ENCODE measurements around the gene MAP3K4. TPM values are rescaled to one million over a fixed set of nuclear protein-coding genes. Genes with fewer than 3 reads are reported as not detected.

Gene MAP3K4
- total RNA-seq, 1 donor from 2014 or later = 51.6 TPM

DNA sequence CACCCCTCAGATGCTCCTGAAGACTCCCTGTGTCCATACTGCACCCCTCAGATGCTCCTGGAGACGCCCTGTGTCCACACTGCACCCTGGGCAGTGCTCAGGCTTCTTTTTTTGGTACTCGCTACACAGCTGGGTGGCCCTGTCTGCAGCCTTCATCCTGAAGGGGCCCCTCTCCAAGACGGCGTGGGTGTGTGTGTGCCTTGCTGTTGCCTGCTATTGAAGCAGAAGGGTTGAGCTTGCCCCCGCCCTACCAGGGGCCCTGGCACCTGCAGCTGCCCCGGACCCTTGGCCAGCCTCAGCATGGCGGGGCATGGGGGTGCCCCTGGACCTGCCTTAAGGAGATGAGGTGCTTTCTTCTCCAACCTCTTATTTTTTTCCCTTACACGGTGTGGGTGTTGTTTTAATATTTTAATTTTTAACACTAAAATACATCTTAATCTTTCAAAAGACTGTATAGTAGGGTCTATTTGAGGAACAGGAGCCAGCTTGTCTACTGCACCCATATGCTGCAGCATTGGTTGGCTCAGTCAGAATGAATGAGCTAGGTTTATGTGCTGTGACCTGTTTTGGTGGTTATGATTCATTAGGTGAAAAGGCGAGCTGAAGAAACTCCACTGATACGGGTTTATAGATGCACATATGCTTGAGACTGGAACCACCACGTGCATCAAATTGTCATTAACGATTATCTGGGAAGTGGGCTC lies 146.4 kb downstream of the MAP3K4 start:
- DNase-seq (ENCODE audit: extremely low spot score, unreplicated experiment) = no peak
- Mint-ChIP-seq H3K4me3 (no peak overlapping the region), H3K27me3 (no peaks in the 10 kb centered on the region), H3K4me1 (ENCODE audit: unreplicated experiment) (peaks cover 6% of the 10 kb centered on the region), H3K36me3 (peaks cover 35% of the 10 kb centered on the region), H3K27ac (no peak overlapping the region), H3K9me3 (no peaks in the 10 kb centered on the region)
- TF ChIP-seq, protein P1, sequence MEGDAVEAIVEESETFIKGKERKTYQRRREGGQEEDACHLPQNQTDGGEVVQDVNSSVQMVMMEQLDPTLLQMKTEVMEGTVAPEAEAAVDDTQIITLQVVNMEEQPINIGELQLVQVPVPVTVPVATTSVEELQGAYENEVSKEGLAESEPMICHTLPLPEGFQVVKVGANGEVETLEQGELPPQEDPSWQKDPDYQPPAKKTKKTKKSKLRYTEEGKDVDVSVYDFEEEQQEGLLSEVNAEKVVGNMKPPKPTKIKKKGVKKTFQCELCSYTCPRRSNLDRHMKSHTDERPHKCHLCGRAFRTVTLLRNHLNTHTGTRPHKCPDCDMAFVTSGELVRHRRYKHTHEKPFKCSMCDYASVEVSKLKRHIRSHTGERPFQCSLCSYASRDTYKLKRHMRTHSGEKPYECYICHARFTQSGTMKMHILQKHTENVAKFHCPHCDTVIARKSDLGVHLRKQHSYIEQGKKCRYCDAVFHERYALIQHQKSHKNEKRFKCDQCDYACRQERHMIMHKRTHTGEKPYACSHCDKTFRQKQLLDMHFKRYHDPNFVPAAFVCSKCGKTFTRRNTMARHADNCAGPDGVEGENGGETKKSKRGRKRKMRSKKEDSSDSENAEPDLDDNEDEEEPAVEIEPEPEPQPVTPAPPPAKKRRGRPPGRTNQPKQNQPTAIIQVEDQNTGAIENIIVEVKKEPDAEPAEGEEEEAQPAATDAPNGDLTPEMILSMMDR (conservative IDR thresholded peaks at IDR 0.05) = no peak

DNA sequence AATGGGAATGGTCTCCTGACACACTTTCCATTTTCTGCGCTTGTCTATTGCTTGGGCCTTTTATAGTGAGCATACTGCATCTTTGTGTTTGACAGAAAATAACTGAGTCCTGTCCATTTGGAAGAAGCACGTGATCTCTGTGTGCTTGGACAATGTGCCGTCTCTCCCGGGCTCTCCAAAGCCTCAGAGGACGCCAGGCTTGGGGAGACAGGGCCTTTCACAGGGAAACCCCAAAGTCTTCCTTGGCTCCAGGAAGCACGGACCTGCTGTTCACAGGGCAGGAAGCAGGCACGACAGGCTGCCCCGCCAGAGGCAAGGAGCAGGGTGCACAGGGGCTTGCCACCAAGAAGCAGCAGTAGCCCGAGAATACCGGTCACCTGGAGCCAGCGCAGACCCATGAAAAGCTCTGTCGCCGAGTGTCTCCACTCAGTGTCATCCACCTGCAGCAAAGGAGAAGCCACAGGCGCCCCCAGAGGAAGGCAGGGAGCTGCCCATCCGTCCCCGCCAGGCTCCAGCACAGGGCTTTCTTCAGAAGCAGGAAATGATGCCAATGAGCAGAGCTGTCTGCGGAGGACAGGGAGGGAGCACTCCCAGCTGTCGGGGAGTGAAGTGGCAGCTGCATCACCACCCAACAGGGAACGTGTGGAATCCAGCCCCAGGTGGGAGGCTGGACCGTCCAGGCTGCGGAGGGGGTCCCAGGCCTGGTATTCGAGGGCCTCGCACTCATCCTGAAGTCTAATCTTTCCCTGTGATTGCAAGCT lies 147.2 kb downstream of the MAP3K4 start:
- H3K4me1 Mint-ChIP-seq (ENCODE audit: unreplicated experiment) = peaks cover 6% of the 10 kb centered on the region
- TF ChIP-seq, protein P1 (conservative IDR thresholded peaks at IDR 0.05) = no peak
- no peaks in the 10 kb centered on the region for H3K27me3 Mint-ChIP-seq
- no peaks in the 10 kb centered on the region for H3K9me3 Mint-ChIP-seq
- H3K4me3 Mint-ChIP-seq = no peak overlapping the region
- H3K36me3 Mint-ChIP-seq = peaks cover 35% of the 10 kb centered on the region
- DNase-seq (ENCODE audit: extremely low spot score, unreplicated experiment) = no peak
- H3K27ac Mint-ChIP-seq = no peak overlapping the region

DNA sequence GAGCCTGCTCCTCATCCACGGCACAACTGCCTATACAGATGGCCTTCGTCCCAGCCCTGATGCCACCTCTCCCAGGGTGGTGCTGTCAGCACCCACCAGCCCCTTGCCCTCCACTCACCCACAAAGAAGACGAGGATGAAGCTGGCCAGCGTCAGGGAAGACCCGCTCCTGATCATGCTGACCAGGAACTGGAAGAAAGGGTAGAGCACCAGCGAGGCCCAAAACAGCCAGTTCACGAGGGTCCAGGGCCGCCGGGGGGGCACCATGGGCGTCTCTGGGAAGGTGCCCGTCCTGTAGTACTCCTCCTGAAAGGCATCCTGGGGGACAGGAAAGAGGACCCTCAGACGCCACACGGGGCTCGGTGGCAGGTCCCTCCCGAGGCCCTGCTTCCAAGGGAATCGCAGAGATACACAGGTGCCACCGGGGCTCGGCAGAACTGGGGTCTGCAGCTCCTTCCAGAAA lies 147.8 kb downstream of the MAP3K4 start:
- Mint-ChIP-seq H3K36me3 (peaks cover 30% of the 10 kb centered on the region), H3K27ac (no peak overlapping the region), H3K4me3 (no peak overlapping the region), H3K27me3 (no peaks in the 10 kb centered on the region), H3K4me1 (ENCODE audit: unreplicated experiment) (peaks cover 6% of the 10 kb centered on the region), H3K9me3 (no peaks in the 10 kb centered on the region)
- DNase-seq (ENCODE audit: extremely low spot score, unreplicated experiment) = no peak
- TF ChIP-seq, protein P1 (conservative IDR thresholded peaks at IDR 0.05) = no peak

DNA sequence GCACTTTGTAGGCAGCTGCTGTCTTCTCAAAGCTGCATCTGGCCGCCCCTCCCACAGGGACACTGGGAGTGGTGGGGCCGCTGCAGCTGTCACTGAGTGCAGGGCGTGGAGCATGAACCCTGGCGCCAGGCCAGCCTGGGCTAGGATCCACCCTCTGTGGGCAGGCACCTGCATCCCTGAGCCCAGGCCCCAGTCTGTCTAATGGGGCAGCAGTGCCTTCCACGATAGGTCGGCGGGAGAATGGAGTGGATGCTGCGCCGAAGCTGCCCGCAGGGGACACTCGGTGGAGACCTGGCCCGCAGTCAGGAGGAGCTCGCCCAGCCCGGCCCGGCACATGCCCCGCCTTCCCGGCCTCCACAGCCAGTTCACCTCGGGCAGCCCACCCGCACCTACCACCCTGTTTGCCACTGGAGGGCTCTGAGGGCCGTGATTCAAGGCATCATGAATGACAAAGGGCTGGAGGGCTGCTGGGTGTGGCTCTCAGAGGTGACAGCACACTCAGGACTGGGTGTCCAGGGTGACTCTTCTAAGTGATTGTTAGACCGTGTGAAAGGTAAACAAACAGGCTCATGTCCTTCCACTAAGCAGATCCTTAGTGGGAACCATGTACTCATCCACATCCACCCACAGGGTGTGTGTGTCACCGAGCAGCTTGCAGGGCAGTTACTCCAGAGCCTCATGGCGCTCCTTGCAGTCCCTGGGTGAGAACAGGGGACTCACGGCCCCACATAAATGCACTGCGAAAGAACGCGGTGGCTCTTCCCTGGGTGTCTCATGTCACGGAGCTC lies 148.4 kb downstream of the MAP3K4 start:
- Mint-ChIP-seq H3K9me3 (no peaks in the 10 kb centered on the region), H3K4me3 (no peak overlapping the region), H3K4me1 (ENCODE audit: unreplicated experiment) (peaks cover 4% of the 10 kb centered on the region), H3K27me3 (no peaks in the 10 kb centered on the region), H3K27ac (no peak overlapping the region), H3K36me3 (peaks cover 27% of the 10 kb centered on the region)
- TF ChIP-seq, protein P1 (conservative IDR thresholded peaks at IDR 0.05) = no peak
- no peak for DNase-seq (ENCODE audit: extremely low spot score, unreplicated experiment)

DNA sequence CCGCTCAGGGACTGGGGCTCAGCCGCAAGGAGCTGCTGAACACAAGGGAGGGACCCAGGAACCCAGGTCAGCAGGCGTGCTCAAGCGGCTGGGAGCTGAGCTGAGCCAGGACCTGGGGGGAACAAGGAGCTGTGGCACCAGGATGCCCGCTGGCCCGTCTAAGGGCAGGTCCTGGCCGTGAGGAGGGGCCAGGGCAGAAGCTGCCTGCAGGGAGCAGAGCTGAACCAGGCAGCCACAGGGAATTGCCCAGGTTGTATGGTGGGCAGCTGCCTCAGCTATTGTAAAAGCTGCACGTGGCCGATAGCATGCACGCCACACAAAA lies 148.9 kb downstream of the MAP3K4 start:
- Mint-ChIP-seq H3K36me3 (peaks cover 23% of the 10 kb centered on the region), H3K27ac (no peak overlapping the region), H3K9me3 (no peaks in the 10 kb centered on the region), H3K4me1 (ENCODE audit: unreplicated experiment) (no peaks in the 10 kb centered on the region), H3K27me3 (no peaks in the 10 kb centered on the region), H3K4me3 (no peak overlapping the region)
- TF ChIP-seq, protein P1 (conservative IDR thresholded peaks at IDR 0.05) = no peak
- DNase-seq (ENCODE audit: extremely low spot score, unreplicated experiment) = no peak
